8988T (cell line): Measurements from ENCODE around the gene MRPL4.
"Not testable (repeated sequence)": the region's sequence is repeated elsewhere in the genome, so short reads cannot be mapped to it uniquely, and the experiment has no call there.

Experiments
- DNase-seq: peaks from one replicate; pipeline ENCODE4 v3.0.0; 2011

MRPL4 gene

GRCh38 chr19:10268071-10268470 lies 16.1 kb downstream of the MRPL4 start:
- no peak for DNase-seq

GRCh38 chr19:10269333-10270179 lies 17.5 kb downstream of the MRPL4 start:
- peak; percentile 50 for DNase-seq

GRCh38 chr19:10270180-10270615 lies 18.2 kb downstream of the MRPL4 start:
- no peak for DNase-seq

- no peak for DNase-seq
Measured at GRCh38 chr19:10270616-10271394, 18.8 kb downstream of the MRPL4 start, which contains the start of gene ICAM1. ICAM1 (plus strand) TSS chr19:10271120; CDS start chr19:10271160, 40 bp downstream.

- no peak for DNase-seq
Measured at GRCh38 chr19:10271543-10272086, 19.6 kb downstream of the MRPL4 start.

- no peak for DNase-seq
Measured at GRCh38 chr19:10274589-10274988, 22.6 kb downstream of the MRPL4 start.

- no peak for DNase-seq
Measured at GRCh38 chr19:10277795-10278589, 26.0 kb downstream of the MRPL4 start.

- DNase-seq = no peak
Measured at GRCh38 chr19:10278935-10279334, 26.9 kb downstream of the MRPL4 start.

- DNase-seq = no peak
Measured at GRCh38 chr19:10279737-10280442, 27.9 kb downstream of the MRPL4 start.

- DNase-seq = not testable (repeated sequence)
Measured at GRCh38 chr19:10282043-10282442, 30.0 kb downstream of the MRPL4 start.

GRCh38 chr19:10283301-10284064 lies 31.5 kb downstream of the MRPL4 start:
- no peak for DNase-seq

GRCh38 chr19:10284065-10284959 lies 32.3 kb downstream of the MRPL4 start:
- DNase-seq = no peak

GRCh38 chr19:10284960-10285278 lies 32.9 kb downstream of the MRPL4 start:
- DNase-seq = no peak

- no peak for DNase-seq
Measured at GRCh38 chr19:10285393-10285792, 33.4 kb downstream of the MRPL4 start.

GRCh38 chr19:10286803-10287737 lies 35.1 kb downstream of the MRPL4 start, which contains the start of gene ICAM4:
ICAM4 (plus strand) TSS chr19:10286955; CDS start chr19:10287013, 58 bp downstream.
- no peak for DNase-seq

- DNase-seq = peak; percentile 69
Measured at GRCh38 chr19:10288662-10289166, 36.7 kb downstream of the MRPL4 start.

GRCh38 chr19:10289167-10289835 lies 37.3 kb downstream of the MRPL4 start:
- DNase-seq = peak; percentile 44

GRCh38 chr19:10289836-10290356 lies 37.9 kb downstream of the MRPL4 start, which contains the start of gene ICAM5:
ICAM5 (plus strand) TSS chr19:10289952; CDS start chr19:10290044, 92 bp downstream.
- DNase-seq = no peak
